ENCODE data around the gene TXNRD3.

DNA sequence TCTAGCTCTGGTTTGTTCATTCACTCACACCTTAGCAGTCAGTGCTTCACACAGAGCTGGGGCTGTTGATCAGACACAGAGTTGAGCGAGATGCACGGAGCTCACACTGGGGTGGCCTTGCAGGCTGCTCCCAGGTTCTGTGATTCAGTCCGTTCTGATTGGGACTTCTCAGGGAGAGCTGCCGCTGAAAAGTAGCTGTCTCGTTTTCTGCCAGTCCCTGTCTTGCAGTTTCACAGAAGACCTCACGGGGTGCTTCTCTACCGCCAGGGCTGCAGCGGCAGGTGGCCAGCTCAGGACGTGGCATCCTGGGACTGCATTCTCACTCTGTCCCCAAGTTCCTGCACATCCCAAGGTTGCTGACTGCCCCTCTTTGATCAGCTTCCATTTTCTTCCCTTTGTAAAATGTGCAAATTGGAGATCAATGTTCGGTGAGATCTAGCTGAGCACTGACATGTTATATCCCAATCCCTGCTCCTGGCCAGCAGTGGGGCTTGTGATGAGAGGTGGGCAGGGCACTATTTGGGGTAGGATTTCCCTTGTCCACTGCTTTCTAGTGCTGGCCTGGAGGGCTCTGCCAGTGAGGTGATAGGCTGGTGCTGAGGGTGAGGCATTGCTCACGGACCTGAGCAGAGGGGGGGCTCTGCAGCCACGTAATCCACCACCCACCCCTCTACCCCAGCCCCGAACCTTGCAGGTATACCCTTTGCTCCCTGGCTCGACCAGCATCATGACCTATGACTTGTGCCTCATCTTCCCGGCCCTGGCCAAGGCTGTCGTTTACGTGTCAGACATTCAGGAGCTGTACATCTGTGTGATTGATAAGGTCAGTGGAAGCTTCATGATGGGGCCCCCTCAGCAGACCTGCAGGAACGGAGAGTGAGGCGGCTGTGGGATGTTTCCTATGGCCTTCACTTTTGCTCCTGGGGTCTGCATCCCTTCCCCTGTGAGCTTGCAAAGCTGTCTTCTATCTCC, 5.3 kb upstream of the TXNRD3 start:
- TF ChIP-seq, protein P1, sequence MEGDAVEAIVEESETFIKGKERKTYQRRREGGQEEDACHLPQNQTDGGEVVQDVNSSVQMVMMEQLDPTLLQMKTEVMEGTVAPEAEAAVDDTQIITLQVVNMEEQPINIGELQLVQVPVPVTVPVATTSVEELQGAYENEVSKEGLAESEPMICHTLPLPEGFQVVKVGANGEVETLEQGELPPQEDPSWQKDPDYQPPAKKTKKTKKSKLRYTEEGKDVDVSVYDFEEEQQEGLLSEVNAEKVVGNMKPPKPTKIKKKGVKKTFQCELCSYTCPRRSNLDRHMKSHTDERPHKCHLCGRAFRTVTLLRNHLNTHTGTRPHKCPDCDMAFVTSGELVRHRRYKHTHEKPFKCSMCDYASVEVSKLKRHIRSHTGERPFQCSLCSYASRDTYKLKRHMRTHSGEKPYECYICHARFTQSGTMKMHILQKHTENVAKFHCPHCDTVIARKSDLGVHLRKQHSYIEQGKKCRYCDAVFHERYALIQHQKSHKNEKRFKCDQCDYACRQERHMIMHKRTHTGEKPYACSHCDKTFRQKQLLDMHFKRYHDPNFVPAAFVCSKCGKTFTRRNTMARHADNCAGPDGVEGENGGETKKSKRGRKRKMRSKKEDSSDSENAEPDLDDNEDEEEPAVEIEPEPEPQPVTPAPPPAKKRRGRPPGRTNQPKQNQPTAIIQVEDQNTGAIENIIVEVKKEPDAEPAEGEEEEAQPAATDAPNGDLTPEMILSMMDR (IDR thresholded peaks at IDR 0.05; ENCODE audit: borderline replicate concordance, extremely low read depth, low read length, poor library complexity, severe bottlenecking), result no peak
- no peak for TF ChIP-seq EZH2 (IDR thresholded peaks at IDR 0.05; ENCODE audit: borderline replicate concordance, low read depth, low read length, severe bottlenecking)
